ENCODE results near the gene CLPTM1L.
A peak's percentile ranks its signal among the peaks of the same experiment; 100 is the strongest.
"Not testable (repeated sequence)": the region's sequence is repeated elsewhere in the genome, so short reads cannot be mapped to it uniquely, and the experiment has no call there.

CLPTM1L gene

DNA sequence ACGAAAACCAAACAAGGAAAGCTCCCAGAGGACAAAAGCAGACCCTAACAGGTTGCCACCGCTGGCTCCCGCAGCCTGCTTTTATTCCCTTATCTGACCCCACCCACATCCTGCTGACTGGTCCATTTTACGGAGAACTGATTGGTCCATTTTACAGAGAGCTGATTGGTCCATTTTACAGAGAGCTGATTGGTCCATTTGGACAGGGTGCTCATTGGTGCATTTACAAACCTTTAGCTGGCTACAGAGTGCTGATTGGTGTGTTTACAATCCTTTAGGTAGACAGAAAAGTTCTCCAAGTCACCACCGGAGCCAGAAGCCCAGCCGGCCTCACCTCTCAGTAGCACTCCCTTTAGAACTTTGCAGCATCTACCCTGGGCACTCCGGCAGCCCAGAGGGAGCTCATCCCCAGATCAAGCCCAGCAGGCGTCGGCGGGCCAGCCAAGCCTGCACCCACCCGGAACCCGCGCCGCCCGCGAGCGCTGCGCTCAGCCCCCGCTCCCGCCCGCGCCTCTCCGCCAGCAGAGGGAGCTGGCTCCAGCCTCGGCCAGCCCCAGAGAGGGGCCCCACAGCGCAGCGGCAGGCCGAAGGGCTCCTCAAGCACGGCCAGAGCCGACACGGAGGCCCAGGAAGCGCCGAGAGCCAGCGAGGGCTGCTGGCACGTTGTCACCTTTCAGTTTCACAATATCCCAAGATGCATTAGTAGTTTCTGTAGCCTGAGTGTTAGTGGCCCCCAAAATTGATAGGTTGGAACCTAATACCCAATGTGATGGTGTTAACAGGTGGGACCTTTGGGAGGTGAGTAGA lies 35.3 kb upstream of the CLPTM1L start:
- peak; percentile 61 for DNase-seq

DNA sequence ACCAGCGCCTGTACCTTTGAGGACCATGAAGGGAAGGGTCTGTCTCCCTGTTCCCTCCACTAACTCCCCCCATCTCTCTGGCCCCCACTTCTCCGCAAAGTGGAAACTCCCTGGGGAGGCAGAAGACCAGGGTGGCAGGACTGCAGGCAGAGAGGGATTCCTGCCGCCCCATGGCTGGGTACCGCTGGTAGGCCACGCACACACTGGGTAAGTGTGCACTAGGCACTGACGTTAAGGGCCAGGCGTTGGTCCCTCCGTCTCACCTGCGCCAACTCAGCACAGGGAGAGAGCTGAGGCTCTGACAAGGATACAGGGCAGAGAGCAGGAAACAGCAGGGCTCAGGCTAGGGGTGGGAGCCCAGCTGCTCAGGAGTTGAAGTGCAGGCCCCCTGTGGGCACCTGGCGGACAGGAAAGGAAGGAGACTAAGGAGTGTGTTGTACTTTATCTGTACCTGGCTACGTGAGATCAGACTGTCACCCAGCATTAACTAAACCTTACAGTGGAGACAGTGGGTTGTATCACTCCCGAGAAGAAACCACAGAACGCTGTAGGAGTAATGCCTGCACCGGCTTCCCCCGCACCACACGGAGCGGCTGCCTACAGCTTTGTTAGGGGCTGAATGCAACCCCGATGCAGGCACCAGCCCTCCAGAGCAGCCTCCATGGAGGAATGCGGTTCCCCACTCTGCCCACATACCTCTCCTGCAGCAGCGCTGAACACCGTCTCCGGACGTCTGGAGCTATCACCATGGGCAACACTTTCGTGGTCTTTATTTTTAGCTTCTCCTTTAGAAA lies 34.2 kb upstream of the CLPTM1L start:
- DNase-seq: no peak

DNA sequence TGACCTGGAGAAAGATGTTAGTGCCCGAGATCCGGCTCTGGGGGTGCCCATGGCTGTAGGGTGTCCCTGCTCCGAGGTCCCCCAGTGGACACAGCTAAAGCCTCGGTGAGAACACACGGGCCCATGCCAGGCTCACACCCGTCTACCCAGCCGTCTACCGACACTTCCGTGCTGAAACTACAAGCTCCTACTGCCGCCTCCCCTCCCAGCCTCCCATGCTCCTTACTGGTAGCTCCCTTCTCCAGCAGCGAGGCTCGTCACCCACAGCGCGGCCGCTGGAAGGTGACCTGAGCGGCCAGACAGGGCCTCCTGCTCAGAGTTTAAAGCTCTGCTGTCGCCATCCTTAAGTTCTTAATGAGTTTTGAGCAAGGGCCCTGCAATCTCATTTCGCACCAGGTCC lies 33.2 kb upstream of the CLPTM1L start:
- no peak for DNase-seq

DNA sequence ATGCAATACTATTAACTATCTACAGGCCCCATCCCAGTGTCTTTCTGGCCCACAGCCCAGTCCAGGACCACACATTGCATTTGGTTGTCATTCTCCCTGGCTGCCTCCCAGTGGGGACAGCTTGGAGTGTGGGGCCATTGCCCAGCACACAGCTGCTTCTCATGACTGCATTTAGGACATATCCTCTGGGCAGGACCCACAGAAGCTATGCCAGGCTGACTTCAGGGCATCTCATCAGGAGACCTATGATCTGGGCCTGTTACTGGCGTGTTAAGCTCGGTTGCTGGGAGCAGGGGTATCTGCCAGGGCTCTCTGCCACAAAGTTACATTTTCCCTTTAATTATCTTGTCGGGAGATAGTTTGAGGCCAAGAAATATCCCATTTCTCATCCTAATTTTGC lies 32.1 kb upstream of the CLPTM1L start:
- DNase-seq: no peak

DNA sequence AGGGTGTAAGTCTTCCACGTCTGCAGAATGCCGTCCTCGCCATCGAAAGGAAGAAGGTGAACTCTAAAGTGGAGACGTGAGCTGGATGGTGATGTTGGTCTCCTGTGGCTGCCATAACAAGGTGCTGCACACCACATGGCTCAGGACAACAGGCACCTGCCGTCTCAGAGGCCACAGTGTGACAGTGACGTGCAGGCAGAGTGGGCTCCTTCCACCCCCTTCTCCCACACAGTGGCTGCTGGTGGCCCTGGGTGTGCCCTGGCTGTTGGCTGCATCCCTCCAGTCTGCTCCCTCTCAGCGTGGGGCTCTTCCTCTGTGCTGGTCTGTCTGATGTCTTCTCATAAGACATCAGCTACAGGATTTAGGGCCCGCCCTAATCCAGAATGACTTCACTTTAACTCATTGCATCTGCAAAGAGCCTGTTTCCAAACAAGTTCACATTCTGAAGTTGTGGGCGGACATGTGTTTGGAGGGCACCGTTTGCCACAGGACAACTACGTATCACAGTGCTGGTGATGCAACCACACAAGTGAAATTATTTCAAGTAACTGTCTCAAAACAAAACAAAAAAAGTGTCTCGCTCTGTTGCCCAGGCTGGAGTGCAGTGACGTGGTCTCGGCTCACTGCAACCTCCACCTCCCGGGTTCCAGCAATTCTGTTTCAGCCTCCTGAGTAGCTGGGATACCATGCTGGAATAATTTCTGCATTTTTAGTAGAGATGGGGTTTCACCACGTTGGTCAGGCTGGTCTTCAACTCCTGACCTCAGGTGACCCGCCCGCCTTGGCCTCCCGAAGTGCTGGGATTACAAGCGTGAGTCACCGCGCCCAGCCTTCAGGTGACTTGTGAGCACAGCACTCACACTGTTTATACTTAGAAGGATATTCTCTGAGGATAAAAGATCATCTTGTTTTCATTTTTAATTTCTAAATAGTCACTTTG lies 31.2 kb upstream of the CLPTM1L start:
- no peak for DNase-seq

DNA sequence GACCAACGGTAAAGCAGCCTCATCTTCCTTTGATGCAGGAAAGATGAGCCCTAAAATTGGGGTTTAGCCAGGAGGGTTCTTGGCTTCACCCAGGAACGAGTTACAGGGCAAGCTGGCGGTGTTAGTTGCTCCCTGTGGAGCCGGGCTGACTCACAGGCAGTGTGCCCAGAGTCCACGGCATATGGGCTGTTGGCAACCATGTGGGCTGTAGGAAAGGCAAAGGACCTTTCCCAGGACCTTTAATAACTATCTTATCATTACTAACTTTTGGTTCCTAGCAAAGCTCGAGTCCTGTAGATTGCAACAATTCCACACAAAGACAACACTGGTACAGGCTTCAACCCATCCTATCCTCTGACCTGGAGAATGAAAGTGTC lies 29.8 kb upstream of the CLPTM1L start:
- DNase-seq: no peak

DNA sequence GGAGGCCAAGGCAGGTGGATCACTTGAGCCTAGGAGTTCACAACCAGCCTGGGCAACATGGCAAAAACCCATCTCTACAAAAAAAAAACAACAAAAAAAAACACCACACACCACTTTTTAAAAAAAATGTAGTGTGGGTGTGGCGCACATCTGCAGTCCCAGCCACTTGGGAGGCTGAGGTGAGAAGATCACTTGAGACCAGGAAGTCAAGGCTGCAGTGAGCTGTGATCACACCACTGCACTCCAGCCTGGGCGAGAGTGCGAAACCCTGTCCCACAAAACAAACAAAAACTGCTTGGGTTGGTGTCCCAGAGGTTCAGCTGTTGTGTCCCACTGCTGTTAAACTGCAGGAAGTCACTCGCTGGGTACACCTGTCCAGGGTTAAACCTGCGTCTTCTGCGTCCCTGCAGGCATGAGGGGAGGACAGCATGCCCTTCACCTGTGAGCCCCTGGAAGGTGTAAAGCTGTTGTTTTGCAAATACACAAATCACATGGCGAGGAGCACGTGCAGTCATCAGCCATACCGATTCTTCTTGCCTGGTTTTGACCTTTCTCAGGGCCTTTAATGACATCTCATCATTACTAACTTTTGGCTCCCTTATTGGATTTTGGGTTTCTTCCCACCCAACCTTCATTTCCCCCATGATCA lies 29.3 kb upstream of the CLPTM1L start:
- peak; percentile 54 for DNase-seq

DNA sequence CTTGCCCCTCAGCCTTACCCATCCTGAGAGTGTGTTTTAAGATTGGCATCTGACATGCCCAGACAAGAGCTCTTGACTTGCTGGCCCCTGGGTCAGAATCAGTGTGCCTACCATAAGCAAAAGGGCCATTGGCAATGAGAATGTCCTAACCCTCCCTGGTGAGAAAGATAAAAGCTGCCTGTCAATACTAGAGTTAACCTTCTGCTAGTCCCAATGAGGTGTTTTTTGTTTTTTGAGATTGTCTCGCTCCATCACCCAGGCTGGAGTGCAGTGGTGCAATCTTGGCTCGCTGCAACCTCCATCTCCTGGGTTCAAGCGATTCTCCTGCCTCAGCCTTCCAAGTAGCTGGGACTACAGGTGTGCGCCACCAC lies 27.1 kb upstream of the CLPTM1L start:
- DNase-seq: not testable (repeated sequence)

DNA sequence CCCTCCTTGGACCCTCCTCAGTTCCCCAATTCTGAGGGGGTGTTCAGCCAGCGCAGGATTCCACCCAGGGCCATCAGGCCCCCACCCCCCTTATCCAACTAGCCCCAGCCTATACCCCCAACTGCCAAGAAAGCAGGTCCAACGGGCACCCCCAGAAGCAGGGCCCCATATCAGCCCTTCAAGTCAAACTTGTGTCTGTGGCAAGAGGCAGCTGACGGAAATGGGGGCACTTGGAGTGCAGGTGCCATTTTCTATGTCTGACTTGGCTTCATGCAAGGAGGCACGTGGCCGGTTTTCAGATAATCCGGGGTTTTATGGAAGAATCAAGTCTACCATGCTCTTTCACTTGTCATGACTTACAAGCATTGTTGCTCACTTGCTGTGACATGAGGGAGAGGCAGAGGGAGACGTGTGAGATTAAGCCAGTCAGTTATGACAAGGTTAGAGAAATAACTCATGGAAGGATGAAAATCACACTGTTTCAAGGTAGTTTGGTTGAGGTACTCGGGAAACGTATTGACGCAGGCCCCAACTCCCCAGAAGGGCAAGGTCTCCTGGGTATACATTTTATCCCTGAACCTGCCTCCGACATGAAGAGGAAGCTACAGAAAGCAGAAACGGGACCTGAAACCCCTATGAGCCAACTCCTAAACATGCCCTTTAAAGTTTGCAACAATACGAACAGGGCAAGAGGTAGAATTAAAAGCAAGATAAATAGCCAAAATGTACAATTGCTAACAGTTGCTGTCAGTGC lies 26.5 kb upstream of the CLPTM1L start:
- no peak for DNase-seq

DNA sequence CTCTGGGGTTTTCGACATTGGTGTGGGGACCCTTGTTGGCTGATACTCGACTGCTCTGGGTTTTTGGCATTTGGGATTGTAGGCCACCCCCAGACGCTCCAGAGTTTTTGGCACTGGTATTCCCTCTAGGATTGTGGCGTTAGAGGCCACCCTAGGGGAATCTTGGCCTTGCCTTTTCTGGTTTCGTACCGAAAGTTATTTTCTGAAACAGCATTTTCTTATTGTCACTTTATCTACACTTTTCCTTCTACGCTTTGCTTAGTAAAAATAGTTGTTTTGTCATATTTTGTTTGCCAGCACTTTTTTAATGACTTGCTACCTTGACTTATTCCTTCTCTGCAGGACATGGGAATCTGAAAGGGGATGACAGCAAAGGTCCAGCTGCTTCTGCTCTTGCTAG lies 25.1 kb upstream of the CLPTM1L start:
- DNase-seq: no peak

DNA sequence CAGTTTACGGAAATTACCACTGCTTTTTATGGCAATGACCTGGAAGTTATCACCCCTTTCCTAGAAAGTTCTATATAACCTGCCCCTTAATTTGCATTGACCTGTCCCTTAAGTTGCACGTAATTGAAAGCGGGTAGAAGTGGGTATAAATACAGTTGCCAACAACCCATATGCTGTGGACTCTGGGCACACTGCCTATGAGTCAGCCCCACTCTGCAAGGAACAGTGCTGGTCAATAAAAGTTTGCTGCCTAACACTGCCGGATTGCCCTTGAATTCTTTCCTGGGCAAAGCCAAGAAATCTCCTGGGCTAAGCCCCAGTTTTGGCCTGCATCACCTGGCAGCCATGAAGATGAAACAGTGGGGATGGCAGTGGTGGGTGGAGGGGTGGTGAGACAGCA lies 23.9 kb upstream of the CLPTM1L start:
- DNase-seq: no peak

DNA sequence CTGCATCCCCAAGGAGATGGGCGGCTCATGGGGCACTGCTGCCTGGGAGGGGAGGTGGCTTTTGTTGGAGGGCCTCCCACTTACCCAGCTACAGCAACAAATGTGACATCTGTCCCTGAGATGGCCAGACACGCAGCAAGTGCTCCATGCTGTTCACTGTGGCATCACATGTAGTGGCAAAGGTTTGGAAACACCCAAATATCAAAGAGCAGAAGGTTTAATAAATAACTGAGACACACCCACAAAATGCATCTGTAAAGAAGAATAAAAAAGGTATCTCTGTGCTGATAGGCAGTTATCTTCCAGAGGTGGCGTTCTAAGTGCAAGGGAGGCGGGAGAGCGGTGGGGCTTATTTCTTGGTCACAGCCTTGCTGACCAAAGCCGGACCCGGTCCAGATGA lies 23.3 kb upstream of the CLPTM1L start:
- no peak for DNase-seq

DNA sequence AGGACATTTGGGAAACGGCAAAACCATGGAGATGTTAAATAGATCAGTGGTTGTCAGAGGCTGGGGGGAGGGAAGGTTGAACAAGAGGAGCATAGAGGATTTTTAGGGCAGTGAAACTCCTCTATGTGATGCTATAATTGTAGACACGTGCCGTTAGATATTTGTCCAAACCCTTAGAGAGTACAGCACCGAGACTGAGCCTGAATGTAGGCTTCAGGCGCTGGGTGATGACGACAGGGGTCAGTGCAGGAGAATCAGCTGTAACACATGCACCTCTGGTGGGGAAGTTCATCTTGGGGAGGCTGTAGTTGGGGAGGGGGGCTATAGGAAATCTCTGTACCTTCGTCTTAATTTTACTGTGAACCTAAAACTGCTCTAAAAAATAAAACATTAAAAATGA lies 22.2 kb upstream of the CLPTM1L start:
- no peak for DNase-seq

DNA sequence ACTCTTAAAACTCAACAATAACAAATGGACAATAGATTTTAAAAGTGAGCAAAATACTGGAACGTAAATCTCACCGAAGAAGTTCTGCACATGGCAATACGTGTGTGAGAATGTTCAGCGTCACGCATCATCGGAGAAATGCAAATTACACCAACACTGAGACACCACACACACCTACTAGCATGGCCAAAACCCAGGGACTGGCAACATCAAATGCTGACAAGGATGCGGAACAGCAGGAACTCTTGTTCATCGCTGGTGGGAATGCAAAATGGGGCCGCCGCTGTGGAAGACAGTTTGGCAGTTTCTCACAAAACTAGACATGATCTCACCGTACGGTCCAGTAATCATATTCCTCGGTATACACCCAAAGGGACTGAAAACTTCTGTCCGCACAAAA lies 21.6 kb upstream of the CLPTM1L start:
- DNase-seq: no peak

DNA sequence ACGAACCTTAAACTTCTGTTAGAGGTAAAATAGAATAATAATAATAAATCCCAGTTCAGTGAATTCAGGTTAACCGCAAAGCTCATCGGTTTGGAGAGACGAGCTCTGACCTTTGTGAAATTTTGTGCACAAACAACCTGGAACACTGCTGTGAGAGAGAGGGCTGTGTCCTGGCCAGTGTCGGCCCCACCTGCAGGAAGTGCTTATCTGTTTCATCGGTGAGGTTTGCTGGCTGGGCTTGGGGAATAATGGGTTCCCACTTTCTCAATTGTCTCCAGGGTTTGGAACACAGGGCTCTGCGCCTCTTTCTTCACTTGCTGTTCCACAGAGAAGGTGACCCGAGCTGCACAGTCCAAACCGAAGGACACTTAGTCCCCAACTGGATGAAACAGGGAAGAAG lies 19.3 kb upstream of the CLPTM1L start:
- no peak for DNase-seq

DNA sequence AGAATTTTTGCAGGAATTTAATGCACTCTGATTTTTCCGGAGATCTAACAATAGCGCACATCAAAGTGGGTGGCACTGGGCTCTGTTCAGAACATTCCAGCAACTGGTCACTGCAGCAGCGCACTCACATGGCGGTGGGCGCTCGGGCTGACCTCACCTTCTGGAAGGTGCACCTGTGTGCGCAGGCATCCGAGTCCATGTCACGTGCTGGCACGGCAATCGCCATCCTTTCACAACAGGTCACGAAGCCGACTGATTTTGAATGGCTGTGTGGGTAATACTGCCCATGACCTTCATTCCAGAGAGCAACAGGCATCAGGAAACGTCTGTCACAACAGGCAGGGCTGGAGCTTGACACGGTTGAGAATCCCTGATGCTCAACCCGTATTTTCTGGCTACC lies 18.7 kb upstream of the CLPTM1L start:
- no peak for DNase-seq

DNA sequence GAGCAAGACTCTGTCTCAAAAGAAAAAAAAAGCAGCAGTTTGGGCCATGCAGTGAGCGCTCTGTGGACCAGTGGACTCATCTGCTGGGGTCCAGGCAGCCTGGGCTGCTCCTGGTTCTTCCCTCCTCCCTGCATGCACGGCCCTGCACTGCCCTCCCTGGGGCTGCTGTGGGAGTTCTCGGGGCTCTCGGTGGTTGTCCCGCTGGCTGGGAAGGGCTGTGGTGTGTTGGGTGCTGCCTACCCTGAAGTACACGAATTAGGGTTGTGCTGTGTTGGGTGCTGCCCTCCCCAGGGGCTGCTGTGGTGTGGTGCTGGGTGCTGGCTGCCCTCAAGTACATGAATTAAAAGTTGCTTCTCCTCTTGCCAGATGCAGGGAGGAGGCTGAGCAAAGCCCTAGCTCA lies 18.3 kb upstream of the CLPTM1L start:
- DNase-seq: no peak

DNA sequence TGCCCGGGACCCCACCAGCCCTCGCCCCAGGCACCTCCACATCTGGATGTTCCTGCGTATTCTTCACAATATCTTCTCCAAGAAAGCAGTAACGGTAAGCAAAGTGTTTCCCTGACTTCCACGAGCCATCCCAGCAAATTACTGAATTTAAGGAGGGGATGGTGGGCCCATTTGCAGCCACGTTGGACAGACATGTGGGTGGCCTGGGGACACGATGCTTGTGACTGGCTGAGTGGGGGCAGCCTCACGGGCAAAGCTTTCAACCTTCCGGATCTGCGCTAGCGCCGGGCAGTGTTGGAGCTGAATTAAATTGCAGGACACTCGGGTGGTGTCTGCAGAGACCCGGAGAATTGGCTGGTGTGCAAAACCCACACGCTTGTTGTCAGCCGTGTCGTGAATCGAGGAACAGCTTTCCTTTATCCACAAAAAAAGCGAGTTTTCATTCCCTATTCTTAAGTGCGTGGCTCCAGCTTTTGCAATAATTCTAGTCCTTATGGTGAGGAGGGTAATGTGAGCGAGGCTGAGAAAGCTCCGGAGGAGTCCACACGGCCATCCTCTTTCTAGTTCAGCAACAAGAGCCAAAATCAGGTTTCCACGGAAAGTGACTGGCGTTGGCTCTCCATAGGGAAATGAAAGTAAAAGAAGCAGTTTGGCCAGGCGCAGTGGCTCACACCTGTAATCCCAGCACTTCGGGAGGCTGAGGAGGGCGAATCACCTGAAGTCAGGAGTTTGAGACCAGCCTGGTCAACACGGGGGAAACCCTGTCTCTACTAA lies 17.5 kb upstream of the CLPTM1L start:
- no peak for DNase-seq

DNA sequence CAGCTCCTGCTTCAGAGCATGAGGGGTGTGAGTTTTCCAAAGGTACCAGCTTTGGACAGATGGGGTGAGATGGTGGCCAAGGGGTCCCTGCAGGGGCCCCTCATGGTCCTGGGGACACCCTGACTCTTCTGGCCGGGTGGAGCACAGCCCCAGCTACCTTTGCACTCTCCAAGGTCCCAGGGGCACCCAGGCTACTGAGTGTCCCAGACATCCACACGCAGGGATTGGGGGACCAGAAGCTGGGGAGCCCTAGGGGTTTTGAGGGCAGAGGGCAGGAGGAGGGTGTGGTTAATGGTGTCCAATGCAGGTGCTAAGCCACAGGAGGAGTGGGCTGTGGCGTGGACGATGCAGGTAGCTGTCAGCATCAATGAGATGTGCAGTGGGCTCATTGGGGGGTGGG lies 16.0 kb upstream of the CLPTM1L start:
- no peak for DNase-seq

DNA sequence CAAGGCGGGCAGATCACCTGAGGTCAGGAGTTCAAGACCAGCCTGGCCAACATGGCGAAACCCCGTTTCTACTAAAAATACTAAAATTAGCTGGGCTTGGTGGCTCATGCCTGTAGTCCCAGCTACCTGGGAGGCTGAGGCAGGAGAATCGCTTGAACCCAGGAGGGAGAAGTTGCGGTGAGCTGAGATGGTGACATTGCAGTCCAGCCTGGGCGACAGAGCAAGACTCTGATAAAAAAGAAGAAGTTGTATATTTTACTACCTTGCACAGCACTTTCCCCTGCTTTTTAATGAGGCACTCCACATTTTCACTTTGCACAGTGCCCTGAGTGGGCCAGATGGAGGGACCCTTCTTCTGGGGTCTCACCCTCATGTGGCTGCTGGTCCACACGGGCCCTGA lies 15.5 kb upstream of the CLPTM1L start:
- DNase-seq: not testable (repeated sequence)

DNA sequence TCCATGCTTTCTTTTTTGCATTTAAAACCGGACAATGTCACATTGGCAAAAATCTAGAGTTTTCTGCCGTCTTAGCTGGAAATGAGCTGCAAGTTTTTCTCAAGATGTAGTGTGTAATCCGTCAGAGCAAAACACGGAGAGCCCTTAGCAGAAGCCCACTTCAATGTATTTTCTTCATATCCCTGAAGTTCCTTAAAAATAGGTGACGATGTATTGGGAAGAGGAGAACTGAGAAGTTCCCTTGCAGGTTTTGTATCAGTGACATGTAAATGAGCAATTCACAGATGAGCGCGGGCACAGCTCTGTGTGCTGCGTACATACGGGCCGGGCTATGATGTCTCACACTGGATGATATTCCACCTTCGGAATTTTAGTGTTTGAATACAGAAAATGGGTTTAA lies 14.8 kb upstream of the CLPTM1L start:
- no peak for DNase-seq

All from CD4-positive, alpha-beta T cell treated with Interleukin-21 for 1 hour (primary cell).